Vagina (tissue), 2 donors: ENCODE results near the gene MAP7. TPM values are rescaled to one million over a fixed set of nuclear protein-coding genes. Genes with fewer than 3 reads are reported as not detected.
"Not testable (repeated sequence)": the region's sequence is repeated elsewhere in the genome, so short reads cannot be mapped to it uniquely, and the experiment has no call there.

Experiments used
- DNase-seq, 2 donors: peaks; one replicate each; pipeline ENCODE4 v3.0.0-alpha.2; 2017; ENCODE audit errors: extremely low spot score in 2 of 2
- H3K27ac ChIP-seq: fragments of 200-600 bp; sonication (generic); one replicate; pipeline ENCODE4 v1.5.1; 2019
- H3K27me3 ChIP-seq: fragments of 200-600 bp; sonication (generic); one replicate; pipeline ENCODE4 v1.5.1; 2019
- H3K36me3 ChIP-seq, 2 donors: fragments of 200-600 bp; sonication (generic); one replicate each; pipeline ENCODE4 v1.5.1; 2017 to 2019
- H3K4me1 ChIP-seq: fragments of 200-600 bp; sonication (generic); one replicate; pipeline ENCODE4 v1.5.1; 2019
- H3K4me3 ChIP-seq, 2 donors: fragments of 200-600 bp; sonication (generic); 1 replicate in 1 of 2; 2 replicates in 1 of 2; pipeline ENCODE4 v1.5.1; 2016 to 2019
- H3K9me3 ChIP-seq: fragments of 200-600 bp; sonication (generic); one replicate; pipeline ENCODE4 v1.5.1; 2019
- POLR2A ChIP-seq, 2 donors: fragments of 450-650 bp; IDR thresholded peaks; one replicate each; pipeline ENCODE4 v1.6.1; 2017; ENCODE audit warnings: antibody characterized with exemption in 2 of 2, mild to moderate bottlenecking in 2 of 2, moderate library complexity in 2 of 2
- POLR2AphosphoS5 ChIP-seq, 2 donors: sonication (generic); formaldehyde crosslinking; IDR thresholded peaks; one replicate each; pipeline ENCODE4 v1.9.0; 2017; ENCODE audit warnings: antibody characterized with exemption in 2 of 2, mild to moderate bottlenecking in 2 of 2, low read depth in 1 of 2; ENCODE audit not compliant: insufficient read depth in 1 of 2
- intact Hi-C: fragments of 100-400 bp; cut with DNase I; formaldehyde crosslinking; loops from one replicate; pipeline ENCODE4 v1.15.1; 2023
- total RNA-seq: library from RNA; depleted of rRNA; stranded (reverse); fragments of >200 nt; gene quantifications from one replicate; pipeline ENCODE4 v1.2.3, GENCODE V29; 2016
- TF ChIP-seq, protein P1 (sequence below), 3 experiments: fragments of 450-650 bp in 2 of 3; fragments of 200-600 bp in 1 of 3; sonication (generic) in 1 of 3; IDR thresholded peaks; one replicate each; pipeline ENCODE4 v1.5.1; 2017 to 2019; ENCODE audit warnings: antibody characterized with exemption in 3 of 3, mild to moderate bottlenecking in 2 of 3, moderate library complexity in 2 of 3

The MAP7 gene
- total RNA-seq, 1 donor from 2014 or later = 9.3 TPM

- H3K4me3 ChIP-seq = no peak overlapping the region
- no peaks in the 10 kb centered on the region for H3K9me3 ChIP-seq
- DNase-seq = no peak
- intact Hi-C loops = no loop called here
- TF ChIP-seq, protein P1, sequence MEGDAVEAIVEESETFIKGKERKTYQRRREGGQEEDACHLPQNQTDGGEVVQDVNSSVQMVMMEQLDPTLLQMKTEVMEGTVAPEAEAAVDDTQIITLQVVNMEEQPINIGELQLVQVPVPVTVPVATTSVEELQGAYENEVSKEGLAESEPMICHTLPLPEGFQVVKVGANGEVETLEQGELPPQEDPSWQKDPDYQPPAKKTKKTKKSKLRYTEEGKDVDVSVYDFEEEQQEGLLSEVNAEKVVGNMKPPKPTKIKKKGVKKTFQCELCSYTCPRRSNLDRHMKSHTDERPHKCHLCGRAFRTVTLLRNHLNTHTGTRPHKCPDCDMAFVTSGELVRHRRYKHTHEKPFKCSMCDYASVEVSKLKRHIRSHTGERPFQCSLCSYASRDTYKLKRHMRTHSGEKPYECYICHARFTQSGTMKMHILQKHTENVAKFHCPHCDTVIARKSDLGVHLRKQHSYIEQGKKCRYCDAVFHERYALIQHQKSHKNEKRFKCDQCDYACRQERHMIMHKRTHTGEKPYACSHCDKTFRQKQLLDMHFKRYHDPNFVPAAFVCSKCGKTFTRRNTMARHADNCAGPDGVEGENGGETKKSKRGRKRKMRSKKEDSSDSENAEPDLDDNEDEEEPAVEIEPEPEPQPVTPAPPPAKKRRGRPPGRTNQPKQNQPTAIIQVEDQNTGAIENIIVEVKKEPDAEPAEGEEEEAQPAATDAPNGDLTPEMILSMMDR (IDR thresholded peaks at IDR 0.05) = no peak
- TF ChIP-seq POLR2A (IDR thresholded peaks at IDR 0.05) (no peak), POLR2AphosphoS5 (IDR thresholded peaks at IDR 0.05; ENCODE audit: insufficient read depth in 1 of 2, low read depth in 1 of 2) (no peak)
- no peak overlapping the region for H3K27ac ChIP-seq
- no peaks in the 10 kb centered on the region for H3K27me3 ChIP-seq
- H3K36me3 ChIP-seq = no peaks in the 10 kb centered on the region
- no peaks in the 10 kb centered on the region for H3K4me1 ChIP-seq
Measured at GRCh38 chr6:136382676-136383252, 167.5 kb downstream of the MAP7 start.

GRCh38 chr6:136378888-136379287, 171.3 kb downstream of the MAP7 start:
- intact Hi-C loops = no loop called here
- DNase-seq = no peak

GRCh38 chr6:136375836-136376235, 174.4 kb downstream of the MAP7 start:
- H3K27me3 ChIP-seq, H3K27ac ChIP-seq, H3K4me1 ChIP-seq, H3K4me3 ChIP-seq, H3K9me3 ChIP-seq, H3K36me3 ChIP-seq, DNase-seq, intact Hi-C loops: not testable (repeated sequence)

More at GRCh38 chr6:136378888-136379287, 171.3 kb downstream of the MAP7 start:
- Histone ChIP-seq H3K27me3 (no peaks in the 10 kb centered on the region), H3K4me3 (no peak overlapping the region), H3K4me1 (no peaks in the 10 kb centered on the region), H3K27ac (no peak overlapping the region), H3K9me3 (no peaks in the 10 kb centered on the region), H3K36me3 (no peaks in the 10 kb centered on the region)
- TF ChIP-seq POLR2A (IDR thresholded peaks at IDR 0.05) (no peak), POLR2AphosphoS5 (IDR thresholded peaks at IDR 0.05; ENCODE audit: insufficient read depth in 1 of 2, low read depth in 1 of 2) (no peak)
- TF ChIP-seq, protein P1 (IDR thresholded peaks at IDR 0.05) = no peak

DNA sequence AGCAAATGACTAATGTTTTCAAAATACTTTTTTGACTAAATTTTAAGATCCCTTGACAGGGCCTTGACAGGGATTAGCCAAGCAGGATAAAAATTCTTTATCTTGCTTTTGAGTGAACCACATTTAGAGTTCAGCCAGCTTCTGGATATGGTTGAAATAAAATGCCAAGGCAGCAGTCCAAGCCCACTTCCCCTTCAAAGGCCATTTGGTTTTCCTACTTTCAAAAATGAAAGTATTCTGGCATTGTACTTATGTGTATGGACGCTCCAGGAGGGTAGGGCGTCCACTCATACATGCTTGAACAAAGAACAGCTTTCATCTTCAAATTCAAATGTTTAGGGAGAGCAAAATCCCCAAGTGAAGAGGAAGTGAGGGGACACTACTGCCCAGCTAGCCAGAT, 178.3 kb downstream of the MAP7 start:
- TF ChIP-seq POLR2AphosphoS5 (IDR thresholded peaks at IDR 0.05; ENCODE audit: insufficient read depth in 1 of 2, low read depth in 1 of 2) (no peak), POLR2A (IDR thresholded peaks at IDR 0.05) (no peak)
- TF ChIP-seq, protein P1 (IDR thresholded peaks at IDR 0.05) = no peak
- Histone ChIP-seq H3K4me1 (no peaks in the 10 kb centered on the region), H3K4me3 (no peak overlapping the region), H3K36me3 (no peaks in the 10 kb centered on the region), H3K27ac (no peak overlapping the region), H3K9me3 (no peaks in the 10 kb centered on the region), H3K27me3 (no peaks in the 10 kb centered on the region)
- DNase-seq = no peak
- intact Hi-C loops = no loop called here

GRCh38 chr6:136370988-136371728, 179.1 kb downstream of the MAP7 start:
- Histone ChIP-seq H3K36me3 (no peaks in the 10 kb centered on the region), H3K4me1 (no peaks in the 10 kb centered on the region), H3K9me3 (no peaks in the 10 kb centered on the region), H3K27me3 (no peaks in the 10 kb centered on the region), H3K27ac (no peak overlapping the region), H3K4me3 (no peak overlapping the region)
- no peak for TF ChIP-seq POLR2A (IDR thresholded peaks at IDR 0.05)
- TF ChIP-seq, protein P1 (IDR thresholded peaks at IDR 0.05) = no peak
- no peak for TF ChIP-seq POLR2AphosphoS5 (IDR thresholded peaks at IDR 0.05; ENCODE audit: insufficient read depth in 1 of 2, low read depth in 1 of 2)
- intact Hi-C loops = no loop called here
- DNase-seq = no peak
